Osteoblast (primary cell): ENCODE results near the gene EIF1AD. TPM values are rescaled to one million over a fixed set of nuclear protein-coding genes. Genes with fewer than 3 reads are reported as not detected.
"Not testable (repeated sequence)": the region's sequence is repeated elsewhere in the genome, so short reads cannot be mapped to it uniquely, and the experiment has no call there.

ENCODE experiments used
- DNase-seq: peaks from one replicate; pipeline ENCODE4 v3.0.0; 2011; ENCODE audit warnings: low spot score, mixed read lengths; ENCODE audit not compliant: insufficient read length; ENCODE audit errors: missing footprints
- H2AFZ ChIP-seq: 2 replicates; pipeline ENCODE4 v1.6.0; 2011; ENCODE audit warnings: mild to moderate bottlenecking, low read length
- H3K27ac ChIP-seq: 2 replicates; pipeline ENCODE4 v1.5.1; 2011; ENCODE audit warnings: mild to moderate bottlenecking, low read depth, low read length, moderate library complexity
- H3K27me3 ChIP-seq: 2 replicates; pipeline ENCODE4 v1.6.0; 2012; ENCODE audit warnings: mild to moderate bottlenecking, control low read depth, inconsistent platforms, low read length, moderate library complexity; ENCODE audit not compliant: insufficient read depth
- H3K36me3 ChIP-seq: 2 replicates; pipeline ENCODE4 v1.5.1; 2011; ENCODE audit warnings: mild to moderate bottlenecking, low read length, control low read depth, moderate library complexity; ENCODE audit not compliant: insufficient read depth
- H3K4me1 ChIP-seq: 2 replicates; pipeline ENCODE4 v1.5.1; 2011; ENCODE audit warnings: mild to moderate bottlenecking, low read length, control low read depth, moderate library complexity; ENCODE audit not compliant: insufficient read depth
- H3K4me2 ChIP-seq: 2 replicates; pipeline ENCODE4 v1.6.0; 2011; ENCODE audit warnings: mild to moderate bottlenecking, low read length; ENCODE audit not compliant: insufficient read depth
- H3K4me3 ChIP-seq: fragments of 200-600 bp; sonication (generic); 3 replicates; pipeline ENCODE4 v1.5.1; 2012; ENCODE audit warnings: mild to moderate bottlenecking, low read length, inconsistent platforms; ENCODE audit not compliant: insufficient read depth
- H3K79me2 ChIP-seq: 2 replicates; pipeline ENCODE4 v1.6.0; 2012; ENCODE audit warnings: mild to moderate bottlenecking, low read length, control low read depth, inconsistent platforms; ENCODE audit not compliant: insufficient read depth
- H3K9me3 ChIP-seq: 2 replicates; pipeline ENCODE4 v1.5.1; 2011; ENCODE audit warnings: low read depth, low read length, control low read depth
- H4K20me1 ChIP-seq: 2 replicates; pipeline ENCODE4 v1.6.0; 2012; ENCODE audit warnings: mild to moderate bottlenecking, low read length, control low read depth; ENCODE audit not compliant: insufficient read depth
- CTCF ChIP-seq: IDR thresholded peaks from 2 replicates; pipeline ENCODE4 v1.5.1; 2011; ENCODE audit warnings: mild to moderate bottlenecking, low read depth, low read length, moderate library complexity; ENCODE audit errors: extremely low read depth
- total RNA-seq: library from RNA; depleted of rRNA; stranded (reverse); fragments of >200 nt; gene quantifications from 2 replicates; pipeline ENCODE4 v1.2.3, GENCODE V29; 2012

EIF1AD gene
- total RNA-seq, 1 donor = 28.6 TPM

GRCh38 chr11:66012371-66012945 lies 10.5 kb upstream of the EIF1AD start:
- no peak for TF ChIP-seq CTCF
- H3K4me1 ChIP-seq = peaks cover 29% of the 10 kb centered on the region

GRCh38 chr11:66011785-66012303 lies 9.9 kb upstream of the EIF1AD start, which contains the start of gene CST6:
TSS of gene CST6 (plus strand) at chr11:66012008. CDS start at chr11:66012045, 37 bp downstream.
- H4K20me1 ChIP-seq = no peaks in the 10 kb centered on the region
- no peaks in the 10 kb centered on the region for H3K36me3 ChIP-seq
- no peaks in the 10 kb centered on the region for H3K9me3 ChIP-seq
- peaks cover 29% of the 10 kb centered on the region for H3K4me1 ChIP-seq
- H3K79me2 ChIP-seq = no peaks in the 10 kb centered on the region
- H3K27me3 ChIP-seq = no peaks in the 10 kb centered on the region
- H3K4me2 ChIP-seq = peak within 1 kb of the TSS; percentile 23
- peak within 1 kb of the TSS; percentile 38 for H2AFZ ChIP-seq
- H3K27ac ChIP-seq = no peak within 1 kb of the TSS
- DNase-seq = peak; percentile 44
- H3K4me3 ChIP-seq = peak within 1 kb of the TSS; percentile 39
- no peak for TF ChIP-seq CTCF

More at GRCh38 chr11:66012371-66012945, 10.5 kb upstream of the EIF1AD start:
- Histone ChIP-seq H3K4me2 (no peak overlapping the region), H2AFZ (no peak overlapping the region), H4K20me1 (no peaks in the 10 kb centered on the region), H3K9me3 (no peaks in the 10 kb centered on the region), H3K27me3 (no peaks in the 10 kb centered on the region), H3K79me2 (no peaks in the 10 kb centered on the region), H3K27ac (no peak overlapping the region), H3K4me3 (no peak overlapping the region), H3K36me3 (no peaks in the 10 kb centered on the region)
- DNase-seq = peak; percentile 67

- peak overlapping the region; percentile 39 for H3K4me3 ChIP-seq
- H3K79me2 ChIP-seq = no peaks in the 10 kb centered on the region
- peaks cover 28% of the 10 kb centered on the region for H3K4me1 ChIP-seq
- H3K27me3 ChIP-seq = no peaks in the 10 kb centered on the region
- peak overlapping the region; percentile 38 for H2AFZ ChIP-seq
- H3K4me2 ChIP-seq = peak overlapping the region; percentile 23
- TF ChIP-seq CTCF = no peak
- DNase-seq = peak; percentile 86
- no peaks in the 10 kb centered on the region for H3K36me3 ChIP-seq
- no peaks in the 10 kb centered on the region for H4K20me1 ChIP-seq
- H3K9me3 ChIP-seq = no peaks in the 10 kb centered on the region
- H3K27ac ChIP-seq = no peak overlapping the region
These were observed 9.4 kb upstream of the EIF1AD start for GRCh38 chr11:66011239-66011784.

- DNase-seq, H3K27me3 ChIP-seq, H3K4me3 ChIP-seq, H4K20me1 ChIP-seq, H3K36me3 ChIP-seq, H3K79me2 ChIP-seq, H3K27ac ChIP-seq, H2AFZ ChIP-seq, H3K9me3 ChIP-seq, H3K4me2 ChIP-seq: not testable (repeated sequence)
- peaks cover 15% of the 10 kb centered on the region for H3K4me1 ChIP-seq
These were observed 8.1 kb upstream of the EIF1AD start for GRCh38 chr11:66010036-66010435.
